ENCODE measurements around the gene ZNF839.

GRCh38 chr14:102282751-102283465, 36.6 kb upstream of the ZNF839 start:
- TF ChIP-seq CTCF (IDR thresholded peaks at IDR 0.05) (no peak), POLR2A (IDR thresholded peaks at IDR 0.05) (no peak)
